Ovary (tissue), 9 donors: ENCODE measurements around the gene CAMTA1. TPM values are rescaled to one million over a fixed set of nuclear protein-coding genes. Genes with fewer than 3 reads are reported as not detected.

Source experiments
- DNase-seq, 5 donors: peaks; one replicate each; pipeline ENCODE4 v3.0.0-alpha.2; 2019 to 2020
- H3K27ac ChIP-seq, 2 donors: fragments of 200-600 bp; one replicate each; pipeline versions ENCODE4 v1.5.1 to v1.8.0; 2019 to 2022
- H3K27me3 ChIP-seq: fragments of 200-600 bp; one replicate; pipeline ENCODE4 v1.8.0; 2022
- H3K36me3 ChIP-seq: fragments of 200-600 bp; sonication (generic); one replicate; pipeline ENCODE4 v1.5.1; 2019
- H3K4me1 ChIP-seq: one replicate; pipeline ENCODE4 v1.8.1; 2013; ENCODE audit warnings: mild to moderate bottlenecking, moderate library complexity; ENCODE audit not compliant: insufficient read depth
- H3K4me3 ChIP-seq: fragments of 200-600 bp; sonication (generic); one replicate; pipeline ENCODE4 v1.5.1; 2017
- H3K9me3 ChIP-seq, 2 donors: fragments of 200-600 bp in 1 of 2; sonication (generic) in 1 of 2; one replicate each; pipeline versions ENCODE4 v1.5.1 to v1.8.1; 2013 to 2019; ENCODE audit warnings: mild to moderate bottlenecking in 1 of 2, moderate library complexity in 1 of 2
- CTCF ChIP-seq, 3 donors: fragments of 450-650 bp in 2 of 3; fragments of 200-600 bp in 1 of 3; IDR thresholded peaks; one replicate each; pipeline versions ENCODE4 v1.5.1 to v1.8.0; 2016 to 2022; ENCODE audit warnings: antibody characterized with exemption in 3 of 3, mild to moderate bottlenecking in 1 of 3
- EP300 ChIP-seq: sonication (generic); formaldehyde crosslinking; IDR thresholded peaks from one replicate; pipeline ENCODE4 v1.6.1; 2017; ENCODE audit warnings: antibody characterized with exemption
- POLR2A ChIP-seq: fragments of 450-650 bp; IDR thresholded peaks from one replicate; pipeline ENCODE4 v1.6.1; 2017; ENCODE audit warnings: antibody characterized with exemption, mild to moderate bottlenecking, moderate library complexity
- whole genome bisulfite sequencing, 3 donors: extraction: QIAGEN DNeasy Blood & Tissue Kit in 1 of 3; methylation state at CpG; one replicate each; pipeline versions ENCODE4 v1.1.5 to v1.1.7; 2013 to 2017; 5-methylcytosine and 5-hydroxymethylcytosine counted together
- intact Hi-C, 4 donors: fragments of 100-400 bp; cut with DNase I; formaldehyde crosslinking; loops; one replicate each; pipeline versions ENCODE4 v1.11.0 to v1.15.1; 2022 to 2023
- polyA plus RNA-seq, 2 donors: library from polyadenylated mRNA; stranded (reverse); fragments of 200-250 nt in 1 of 2; fragments of 350-450 nt in 1 of 2; fragmentation: Illumina TruSeq in 1 of 2; extraction: RNeasy Lipid Tissue Mini Kit (QIAGEN cat#74804) in 1 of 2; gene quantifications; one replicate each; pipeline ENCODE4 v1.2.3, GENCODE V29; 2013 to 2014
- total RNA-seq, 7 donors: library from RNA; depleted of rRNA in 2 of 7; stranded (reverse); fragments of >200 nt in 2 of 7; fragmentation: NEBNext Ultra II Directional in 3 of 7; extraction: Animal tissue kit (Norgen Biotek cat#: 25700) in 3 of 7; gene quantifications; one replicate each; pipeline versions ENCODE4 v1.1.0 to v1.2.4, GENCODE V29; 2016 to 2023
- donor health status: DM: no; HTN: no; CAD: no; lungs with moderate emphysema.
- donor health status: DM: no; HTN: no; CAD: no.
- donor health status: Bipolar disorder and iron deficiency.
- donor health status: DM: yes; HTN: yes; CAD: no.
- donor health status: DM: no; HTN: no; CAD: no.
- donor health status: DM: yes; HTN: yes; CAD: no.

CAMTA1 gene
- total and polyA plus RNA-seq, 9 donors: 51.1 to 150 (median 67.4) TPM

GRCh38 chr1:7479571-7479970 is 694.3 kb downstream of the CAMTA1 start:
- H3K9me3 ChIP-seq: no peaks in the 10 kb centered on the region
- WGBS, 3 donors: 94 to 100% (median 96%) methylated on average over 3 of the region's 3 CpGs
- TF ChIP-seq POLR2A: no peak
- TF ChIP-seq EP300: no peak
- TF ChIP-seq CTCF (IDR thresholded peaks at IDR 0.05): no peak
- no peaks in the 10 kb centered on the region for H3K27me3 ChIP-seq
- peaks cover 17% of the 10 kb centered on the region for H3K4me1 ChIP-seq
- intact Hi-C loops: no loop called here
- no peaks in the 10 kb centered on the region for H3K36me3 ChIP-seq
- peak overlapping the region in 1 of 2 donors; percentile 58 for H3K27ac ChIP-seq
- DNase-seq: no peak
- H3K4me3 ChIP-seq: no peak overlapping the region

GRCh38 chr1:7481194-7481593 is 695.9 kb downstream of the CAMTA1 start:
- DNase-seq: no peak
- H3K4me3 ChIP-seq: no peak overlapping the region
- WGBS, 3 donors: 81 to 94% (median 90%) methylated on average over 3 of the region's 3 CpGs
- H3K9me3 ChIP-seq: no peaks in the 10 kb centered on the region
- H3K27ac ChIP-seq: no peak overlapping the region
- H3K27me3 ChIP-seq: no peaks in the 10 kb centered on the region
- TF ChIP-seq POLR2A (no peak), EP300 (no peak), CTCF (IDR thresholded peaks at IDR 0.05) (no peak)
- H3K4me1 ChIP-seq: peaks cover 17% of the 10 kb centered on the region
- no peaks in the 10 kb centered on the region for H3K36me3 ChIP-seq
- intact Hi-C loops: no loop called here

- WGBS, 3 donors: 87 to 93% (median 87%) methylated on average over 6 of the region's 6 CpGs
- Histone ChIP-seq H3K27ac (no peak overlapping the region), H3K4me1 (peaks cover 10% of the 10 kb centered on the region), H3K27me3 (no peaks in the 10 kb centered on the region), H3K36me3 (no peaks in the 10 kb centered on the region), H3K9me3 (no peaks in the 10 kb centered on the region), H3K4me3 (no peak overlapping the region)
- TF ChIP-seq POLR2A (no peak), CTCF (IDR thresholded peaks at IDR 0.05) (no peak), EP300 (no peak)
- DNase-seq: no peak
- intact Hi-C loops: no loop called here
Observed at GRCh38 chr1:7482077-7482476, 696.8 kb downstream of the CAMTA1 start.

- TF ChIP-seq EP300 (no peak), CTCF (IDR thresholded peaks at IDR 0.05) (no peak), POLR2A (no peak)
- H3K4me1 ChIP-seq: peaks cover 8% of the 10 kb centered on the region
- H3K4me3 ChIP-seq: no peak overlapping the region
- no peaks in the 10 kb centered on the region for H3K9me3 ChIP-seq
- no peaks in the 10 kb centered on the region for H3K36me3 ChIP-seq
- H3K27ac ChIP-seq: no peak overlapping the region
- intact Hi-C loops: no loop called here
- WGBS, 3 donors: 74 to 76% (median 76%) methylated on average over 10 of the region's 10 CpGs
- H3K27me3 ChIP-seq: no peaks in the 10 kb centered on the region
- DNase-seq: no peak
Observed at GRCh38 chr1:7482772-7483495, 697.7 kb downstream of the CAMTA1 start.
